WTC11 (cell line): ENCODE measurements around the gene NIPA2. TPM values are rescaled to one million over a fixed set of nuclear protein-coding genes. Genes with fewer than 3 reads are reported as not detected.
A peak's percentile ranks its signal among the peaks of the same experiment; 100 is the strongest.

Experiments
- ATAC-seq: fragments of 200-7000 bp; cut with Tn5 transposase; 2 replicates; pipeline ENCODE4 v1.10.0; 2021; ENCODE audit warnings: mild to moderate bottlenecking, moderate library complexity
- CTCF ChIA-PET: fragments of 300-600 bp; sonication (Branson Sonifier 250); formaldehyde crosslinking; loops from one replicate; lab custom pipeline; 2021; ENCODE audit warnings: antibody characterized with exemption; lab: Charles Lee
- POLR2A ChIA-PET: fragments of 350-600 bp; sonication (Branson Sonifier 250); formaldehyde crosslinking; loops from one replicate; lab custom pipeline; 2021; ENCODE audit warnings: antibody characterized with exemption; lab: Charles Lee
- DNase-seq: peaks from one replicate; pipeline ENCODE4 v3.0.0; 2021; ENCODE audit warnings: low spot score
- H3K27ac Mint-ChIP-seq: 2 replicates; pipeline ENCODE4 v1.8.0; 2021; ENCODE audit warnings: mixed read lengths
- H3K27me3 Mint-ChIP-seq: 2 replicates; pipeline ENCODE4 v1.8.0; 2021; ENCODE audit warnings: low read depth, mild to moderate bottlenecking, moderate library complexity, mixed read lengths
- H3K36me3 Mint-ChIP-seq: 2 replicates; pipeline ENCODE4 v1.8.0; 2021; ENCODE audit warnings: mixed read lengths
- H3K4me1 Mint-ChIP-seq: 2 replicates; pipeline ENCODE4 v1.8.0; 2022; ENCODE audit warnings: mixed read lengths
- H3K4me3 Mint-ChIP-seq: 2 replicates; pipeline ENCODE4 v1.8.0; 2021; ENCODE audit warnings: mild to moderate bottlenecking, moderate library complexity, mixed read lengths
- H3K9me3 Mint-ChIP-seq: 2 replicates; pipeline ENCODE4 v1.8.0; 2021; ENCODE audit warnings: mixed read lengths
- ATF6 ChIP-seq: sonication (generic); formaldehyde crosslinking; IDR thresholded peaks from 2 replicates; pipeline ENCODE4 v1.8.1; 2023; ENCODE audit warnings: mild to moderate bottlenecking, missing genetic modification reagents
- CBFB ChIP-seq: sonication (generic); formaldehyde crosslinking; IDR thresholded peaks from 2 replicates; pipeline ENCODE4 v1.8.1; 2022; ENCODE audit warnings: mild to moderate bottlenecking, low read depth, missing genetic modification reagents
- CDX4 ChIP-seq: fragments of 250-450 bp; sonication (Bioruptor Pico); IDR thresholded peaks from 2 replicates; pipeline ENCODE4 v1.9.0; 2021; ENCODE audit warnings: moderate library complexity, mild to moderate bottlenecking, inconsistent platforms, borderline replicate concordance
- CREB1 ChIP-seq: sonication (generic); formaldehyde crosslinking; IDR thresholded peaks from 2 replicates; pipeline ENCODE4 v1.8.0; 2023; ENCODE audit warnings: mild to moderate bottlenecking, missing genetic modification reagents
- E2F1 ChIP-seq: sonication (generic); formaldehyde crosslinking; IDR thresholded peaks from 2 replicates; pipeline ENCODE4 v1.8.0; 2022; ENCODE audit warnings: mild to moderate bottlenecking, missing genetic modification reagents
- FOXK1 ChIP-seq: sonication (generic); formaldehyde crosslinking; IDR thresholded peaks from 2 replicates; pipeline ENCODE4 v1.8.0; 2022; ENCODE audit warnings: mild to moderate bottlenecking, moderate library complexity, missing genetic modification reagents
- FOXP1 ChIP-seq: sonication (generic); formaldehyde crosslinking; IDR thresholded peaks from 2 replicates; pipeline ENCODE4 v1.8.0; 2022; ENCODE audit warnings: missing genetic modification reagents, mild to moderate bottlenecking, moderate library complexity, borderline replicate concordance
- GTF2I ChIP-seq: fragments of 250-450 bp; sonication (Bioruptor Pico); conservative IDR thresholded peaks from 2 replicates; pipeline ENCODE4 v1.4.0; 2021; ENCODE audit warnings: mild to moderate bottlenecking
- KAT7 ChIP-seq: sonication (generic); formaldehyde crosslinking; IDR thresholded peaks from 2 replicates; pipeline ENCODE4 v1.8.1; 2023; ENCODE audit warnings: missing genetic modification reagents, mild to moderate bottlenecking, borderline replicate concordance
- MYBL2 ChIP-seq: sonication (generic); formaldehyde crosslinking; IDR thresholded peaks from 2 replicates; pipeline ENCODE4 v1.8.1; 2023; ENCODE audit warnings: mild to moderate bottlenecking, moderate library complexity, missing genetic modification reagents
- NFATC4 ChIP-seq: fragments of 250-450 bp; sonication (Bioruptor Pico); IDR thresholded peaks from 2 replicates; pipeline ENCODE4 v1.9.0; 2021; ENCODE audit warnings: mild to moderate bottlenecking
- PRRX2 ChIP-seq: fragments of 250-450 bp; sonication (Bioruptor Pico); IDR thresholded peaks from 2 replicates; pipeline ENCODE4 v1.8.0; 2021; ENCODE audit warnings: mild to moderate bottlenecking
- SP1 ChIP-seq: sonication (generic); formaldehyde crosslinking; conservative IDR thresholded peaks from 2 replicates; pipeline ENCODE4 v1.8.1; 2022; ENCODE audit warnings: missing genetic modification reagents
- USF1 ChIP-seq: sonication (generic); formaldehyde crosslinking; IDR thresholded peaks from 2 replicates; pipeline ENCODE4 v1.8.0; 2022; ENCODE audit warnings: mild to moderate bottlenecking, missing genetic modification reagents
- ZBTB21 ChIP-seq: sonication (generic); formaldehyde crosslinking; IDR thresholded peaks from 2 replicates; pipeline ENCODE4 v1.8.1; 2023; ENCODE audit warnings: mild to moderate bottlenecking, missing genetic modification reagents, borderline replicate concordance
- ZNF219 ChIP-seq: sonication (generic); formaldehyde crosslinking; IDR thresholded peaks from 2 replicates; pipeline ENCODE4 v1.8.0; 2023; ENCODE audit warnings: missing genetic modification reagents, mild to moderate bottlenecking, borderline replicate concordance
- ZNF263 ChIP-seq: sonication (generic); formaldehyde crosslinking; IDR thresholded peaks from 2 replicates; pipeline ENCODE4 v1.8.1; 2022; ENCODE audit warnings: low read depth, mild to moderate bottlenecking, moderate library complexity, missing genetic modification reagents
- ZNF281 ChIP-seq: sonication (generic); formaldehyde crosslinking; IDR thresholded peaks from 2 replicates; pipeline ENCODE4 v1.8.0; 2023; ENCODE audit warnings: mild to moderate bottlenecking, missing genetic modification reagents
- ZNF396 ChIP-seq: fragments of 250-450 bp; sonication (Bioruptor Pico); IDR thresholded peaks from 2 replicates; pipeline ENCODE4 v1.8.0; 2021; ENCODE audit warnings: mild to moderate bottlenecking, moderate library complexity, borderline replicate concordance
- ZNF671 ChIP-seq: fragments of 250-450 bp; sonication (Bioruptor Pico); IDR thresholded peaks from 2 replicates; pipeline ENCODE4 v1.8.0; 2021; ENCODE audit warnings: mild to moderate bottlenecking
- total RNA-seq: library from RNA; stranded (reverse); gene quantifications from 3 replicates; pipeline ENCODE4 v1.2.3, GENCODE V29; 2021

Gene NIPA2
- total RNA-seq, 1 experiment from 2014 or later = 79.5 TPM

- peak; percentile 38 for DNase-seq
- Mint-ChIP-seq H3K27ac (peak overlapping the region; percentile 77), H3K9me3 (no peaks in the 10 kb centered on the region)
- CTCF ChIA-PET = interaction anchor here (0.7 to 1.3 kb wide), 3 partner anchors 15 to 28 kb away, joined by 3 to 5 read pairs (median 4); no protein-coding TSS in a partner anchor
- peak; percentile 48 for ATAC-seq
- no peak for TF ChIP-seq USF1 (CRISPR knock-in tag)
- no peak for TF ChIP-seq MYBL2 (CRISPR knock-in tag)
- TF ChIP-seq CDX4 (CRISPR knock-in tag) = no peak
- TF ChIP-seq ZBTB21 = no peak
- TF ChIP-seq ZNF671 (CRISPR knock-in tag) = no peak
- no peak for TF ChIP-seq GTF2I
- no peak for TF ChIP-seq CREB1 (CRISPR knock-in tag)
- no peak for TF ChIP-seq ATF6 (CRISPR knock-in tag)
- TF ChIP-seq FOXP1 = no peak
- no peak for TF ChIP-seq KAT7 (CRISPR knock-in tag)
- no peak for TF ChIP-seq E2F1 (CRISPR knock-in tag)
- TF ChIP-seq PRRX2 = no peak
- TF ChIP-seq FOXK1 (CRISPR knock-in tag) = no peak
- no peak for TF ChIP-seq ZNF396 (CRISPR knock-in tag)
- TF ChIP-seq CBFB (CRISPR knock-in tag) = no peak
- TF ChIP-seq ZNF219 (CRISPR knock-in tag) = no peak
- TF ChIP-seq NFATC4 (CRISPR knock-in tag) = no peak
- no peak for TF ChIP-seq ZNF263 (CRISPR knock-in tag)
- TF ChIP-seq SP1 (CRISPR knock-in tag) = no peak
- TF ChIP-seq, all 79 proteins: peak for 0
- peaks cover 4% of the 10 kb centered on the region for H3K4me1 Mint-ChIP-seq
- H3K36me3 Mint-ChIP-seq = peaks cover 24% of the 10 kb centered on the region
- no peak overlapping the region for H3K4me3 Mint-ChIP-seq
- H3K27me3 Mint-ChIP-seq = no peaks in the 10 kb centered on the region
- POLR2A ChIA-PET = no interaction called here
Measured at GRCh38 chr15:22811640-22812039, 26.8 kb upstream of the NIPA2 start.

- no peak overlapping the region for H3K27ac Mint-ChIP-seq
- no peak for TF ChIP-seq ZNF281 (CRISPR knock-in tag)
- H3K4me1 Mint-ChIP-seq = peaks cover 6% of the 10 kb centered on the region
- no peak overlapping the region for H3K4me3 Mint-ChIP-seq
- H3K27me3 Mint-ChIP-seq = no peaks in the 10 kb centered on the region
- H3K36me3 Mint-ChIP-seq = peaks cover 26% of the 10 kb centered on the region
- ChIA-PET CTCF (no interaction called here), POLR2A (no interaction called here)
- DNase-seq (no peak), ATAC-seq (no peak)
- no peaks in the 10 kb centered on the region for H3K9me3 Mint-ChIP-seq
Measured at GRCh38 chr15:22813844-22814243, 24.6 kb upstream of the NIPA2 start.
